H9 (cell line): ENCODE data around the gene NHS. TPM values are rescaled to one million over a fixed set of nuclear protein-coding genes. Genes with fewer than 3 reads are reported as not detected.

Source experiments
- DNase-seq: peaks from one replicate; pipeline ENCODE4 v3.0.0-alpha.2; 2017
- H2AFZ ChIP-seq: one replicate; pipeline ENCODE4 v1.6.1; 2013; ENCODE audit warnings: mild to moderate bottlenecking, low read length, control low read depth, moderate library complexity
- H2AK5ac ChIP-seq: 2 replicates; pipeline ENCODE4 v1.6.1; 2013; ENCODE audit warnings: low read length, control low read depth, mixed read lengths; ENCODE audit not compliant: insufficient read length
- H2BK120ac ChIP-seq: one replicate; pipeline ENCODE4 v1.6.1; 2013; ENCODE audit warnings: low read depth, mild to moderate bottlenecking, low read length, control low read depth, inconsistent platforms; ENCODE audit not compliant: poor library complexity, severe bottlenecking
- H2BK12ac ChIP-seq: 2 replicates; pipeline ENCODE4 v1.6.1; 2013; ENCODE audit warnings: low read length, control low read depth, mixed read lengths, low read depth; ENCODE audit not compliant: insufficient read length
- H2BK15ac ChIP-seq: 2 replicates; pipeline ENCODE4 v1.6.1; 2013; ENCODE audit warnings: low read depth, low read length, control low read depth
- H2BK20ac ChIP-seq: one replicate; pipeline ENCODE4 v1.6.1; 2013; ENCODE audit warnings: low read depth, mild to moderate bottlenecking, low read length, control low read depth, inconsistent platforms; ENCODE audit not compliant: poor library complexity, severe bottlenecking
- H2BK5ac ChIP-seq: 2 replicates; pipeline ENCODE4 v1.6.1; 2013; ENCODE audit warnings: low read length, control low read depth, mixed read lengths; ENCODE audit not compliant: insufficient read length
- H3K14ac ChIP-seq: 2 replicates; pipeline ENCODE4 v1.6.1; 2013; ENCODE audit warnings: low read length, control low read depth; ENCODE audit not compliant: insufficient read depth
- H3K18ac ChIP-seq: 2 replicates; pipeline ENCODE4 v1.6.1; 2013; ENCODE audit warnings: low read depth, mild to moderate bottlenecking, mixed read lengths, low read length, control low read depth; ENCODE audit not compliant: insufficient read length
- H3K23ac ChIP-seq: 2 replicates; pipeline ENCODE4 v1.6.1; 2013; ENCODE audit warnings: low read length, control low read depth, mixed read lengths, low read depth; ENCODE audit not compliant: insufficient read length
- H3K23me2 ChIP-seq: 2 replicates; pipeline ENCODE4 v1.6.1; 2013; ENCODE audit warnings: low read depth, mild to moderate bottlenecking, mixed read lengths, low read length, control low read depth; ENCODE audit not compliant: insufficient read length, poor library complexity, severe bottlenecking
- H3K27ac ChIP-seq: 2 replicates; pipeline ENCODE4 v1.5.1; 2013; ENCODE audit warnings: low read length, control low read depth, mixed read lengths, low read depth; ENCODE audit not compliant: insufficient read length
- H3K27me3 ChIP-seq: 2 replicates; pipeline ENCODE4 v1.6.1; 2013; ENCODE audit warnings: low read length, control low read depth, inconsistent platforms; ENCODE audit not compliant: insufficient read depth
- H3K4ac ChIP-seq: 2 replicates; pipeline ENCODE4 v1.6.1; 2013; ENCODE audit warnings: low read depth, mild to moderate bottlenecking, control low read depth, inconsistent platforms, low read length, moderate library complexity
- H3K4me1 ChIP-seq: 2 replicates; pipeline ENCODE4 v1.6.1; 2013; ENCODE audit warnings: low read length, control low read depth, inconsistent platforms; ENCODE audit not compliant: insufficient read depth
- H3K4me2 ChIP-seq: 2 replicates; pipeline ENCODE4 v1.6.1; 2013; ENCODE audit warnings: low read length, control low read depth, mixed read lengths; ENCODE audit not compliant: insufficient read length, insufficient read depth
- H3K56ac ChIP-seq: 2 replicates; pipeline ENCODE4 v1.6.1; 2013; ENCODE audit warnings: low read depth, mild to moderate bottlenecking, mixed read lengths, low read length, control low read depth; ENCODE audit not compliant: insufficient read length
- H3K79me1 ChIP-seq: 2 replicates; pipeline ENCODE4 v1.6.1; 2013; ENCODE audit warnings: low read depth, mild to moderate bottlenecking, moderate library complexity, low read length, control low read depth, inconsistent platforms; ENCODE audit not compliant: insufficient read depth, poor library complexity, severe bottlenecking
- H3K79me2 ChIP-seq: 2 replicates; pipeline ENCODE4 v1.6.1; 2013; ENCODE audit warnings: low read length, control low read depth, inconsistent platforms; ENCODE audit not compliant: insufficient read depth
- H3K9ac ChIP-seq: 2 replicates; pipeline ENCODE4 v1.6.1; 2013; ENCODE audit warnings: low read length, control low read depth, mixed read lengths; ENCODE audit not compliant: insufficient read length; ENCODE audit errors: extremely low read depth
- H3K9me3 ChIP-seq: one replicate; pipeline ENCODE4 v1.6.1; 2013; ENCODE audit warnings: low read depth, low read length, inconsistent platforms; ENCODE audit not compliant: control insufficient read depth
- H3T11ph ChIP-seq: one replicate; pipeline ENCODE4 v1.6.1; 2013; ENCODE audit warnings: mild to moderate bottlenecking, low read length, control low read depth, inconsistent platforms
- H4K20me1 ChIP-seq: one replicate; pipeline ENCODE4 v1.6.1; 2013; ENCODE audit not compliant: control insufficient read depth, insufficient read length, insufficient read depth
- H4K5ac ChIP-seq: 2 replicates; pipeline ENCODE4 v1.6.1; 2013; ENCODE audit warnings: low read depth, mild to moderate bottlenecking, mixed read lengths, low read length, control low read depth; ENCODE audit not compliant: insufficient read length
- H4K8ac ChIP-seq: replicated peaks from 2 replicates; pipeline ENCODE4 v1.6.1; 2013; ENCODE audit warnings: low read length, control low read depth, mixed read lengths, low read depth; ENCODE audit not compliant: insufficient read length
- H4K91ac ChIP-seq: 2 replicates; pipeline ENCODE4 v1.6.1; 2013; ENCODE audit warnings: low read depth, mild to moderate bottlenecking, moderate library complexity, mixed read lengths, low read length, control low read depth; ENCODE audit not compliant: insufficient read length
- H3K27ac Mint-ChIP-seq, 3 experiments: 2 replicates in 2 of 3; 3 replicates in 1 of 3; pipeline ENCODE4 v1.8.0; 2020 to 2021; ENCODE audit warnings: mixed read lengths in 3 of 3, mild to moderate bottlenecking in 1 of 3, moderate library complexity in 1 of 3
- H3K27me3 Mint-ChIP-seq: 2 replicates; pipeline ENCODE4 v1.8.0; 2021; ENCODE audit warnings: low read depth, mild to moderate bottlenecking, moderate library complexity, mixed read lengths
- H3K36me3 Mint-ChIP-seq, 3 experiments: 2 replicates in 2 of 3; 3 replicates in 1 of 3; pipeline ENCODE4 v1.8.0; 2020 to 2021; ENCODE audit warnings: low read depth in 3 of 3, mixed read lengths in 3 of 3; ENCODE audit not compliant: insufficient read depth in 1 of 3
- H3K4me1 Mint-ChIP-seq, 2 experiments: 2 replicates each; pipeline ENCODE4 v1.8.0; 2020; ENCODE audit warnings: mixed read lengths in 2 of 2
- H3K4me3 Mint-ChIP-seq, 2 experiments: 2 replicates in 1 of 2; 3 replicates in 1 of 2; pipeline ENCODE4 v1.8.0; 2020 to 2021; ENCODE audit warnings: mild to moderate bottlenecking in 2 of 2, mixed read lengths in 2 of 2, moderate library complexity in 1 of 2
- H3K9me3 Mint-ChIP-seq, 2 experiments: 2 replicates in 1 of 2; 3 replicates in 1 of 2; pipeline ENCODE4 v1.8.0; 2020; ENCODE audit warnings: mild to moderate bottlenecking in 2 of 2, mixed read lengths in 2 of 2, moderate library complexity in 1 of 2
- WGBS: extraction: QIAGEN DNeasy Blood & Tissue Kit; methylation state at CpG from one replicate; pipeline ENCODE4 v1.1.7; 2013; ENCODE audit warnings: missing lambda C conversion rate, low lambda C conversion rate, mixed read lengths; ENCODE audit not compliant: insufficient read length; ENCODE audit errors: extremely low coverage; 5-methylcytosine and 5-hydroxymethylcytosine counted together
- total RNA-seq: library from RNA; stranded (reverse); gene quantifications from 2 replicates; pipeline ENCODE4 v1.2.1, GENCODE V29; 2021
- TF ChIP-seq, protein P1 (sequence below): fragments of 200-600 bp; sonication (generic); conservative IDR thresholded peaks from 3 replicates; pipeline ENCODE4 v1.8.0; 2021; ENCODE audit warnings: antibody characterized with exemption, mild to moderate bottlenecking

Gene NHS
- total RNA-seq, 1 experiment from 2014 or later = 8.7 TPM

DNA sequence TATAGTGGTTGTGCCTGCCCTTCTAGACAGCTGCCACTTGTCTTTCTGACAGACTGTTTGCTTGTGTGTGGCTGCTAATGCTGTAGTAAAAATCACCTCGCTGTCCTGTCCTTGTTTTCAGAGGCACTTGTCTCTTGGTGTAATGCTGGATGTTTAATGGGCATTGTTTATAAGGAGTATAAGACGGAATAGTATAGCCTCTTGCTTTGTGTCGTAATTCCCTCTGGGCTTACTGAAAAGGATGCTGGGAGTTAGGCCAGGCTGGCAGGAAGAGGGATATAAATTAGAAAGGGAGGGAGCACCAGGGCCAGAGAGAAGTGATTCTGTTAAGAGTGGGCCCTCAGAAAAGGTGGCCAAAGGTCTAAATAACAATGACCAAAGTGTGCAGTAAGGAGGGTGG, 29.0 kb downstream of the NHS start:
- no peaks in the 10 kb centered on the region for H3K9me3 ChIP-seq
- no CpG with 5 or more reads among the region's 3 CpGs for WGBS
- no peak overlapping the region for H3K4me2 ChIP-seq

More for the DNA sequence above, 29.0 kb downstream of the NHS start:
- H3K4me3 Mint-ChIP-seq = no peak overlapping the region
- Histone ChIP-seq H2AFZ (no peak overlapping the region), H3K9ac (no peak overlapping the region), H4K20me1 (no peaks in the 10 kb centered on the region), H3K79me1 (no peaks in the 10 kb centered on the region), H4K5ac (no peak overlapping the region), H3K18ac (no peak overlapping the region), H2BK20ac (no peak overlapping the region), H2BK15ac (no peak overlapping the region), H3K4me1 (peaks cover 5% of the 10 kb centered on the region; the same call in 1 of the 2 replicates), H3T11ph (no peak overlapping the region), H3K14ac (no peak overlapping the region), H2BK5ac (no peak overlapping the region), H3K56ac (no peak overlapping the region), H2BK12ac (no peak overlapping the region), H2BK120ac (no peak overlapping the region), H3K4ac (no peak overlapping the region), H3K27me3 (no peaks in the 10 kb centered on the region), H4K91ac (no peak overlapping the region), H4K8ac (no peak overlapping the region), H3K23ac (no peak overlapping the region), H3K27ac (no peak overlapping the region), H2AK5ac (no peak overlapping the region), H3K23me2 (no peaks in the 10 kb centered on the region), H3K79me2 (0 out of 2 replicates have a peak, but pooled peaks cover 2% of the 10 kb centered on the region)
- TF ChIP-seq, protein P1, sequence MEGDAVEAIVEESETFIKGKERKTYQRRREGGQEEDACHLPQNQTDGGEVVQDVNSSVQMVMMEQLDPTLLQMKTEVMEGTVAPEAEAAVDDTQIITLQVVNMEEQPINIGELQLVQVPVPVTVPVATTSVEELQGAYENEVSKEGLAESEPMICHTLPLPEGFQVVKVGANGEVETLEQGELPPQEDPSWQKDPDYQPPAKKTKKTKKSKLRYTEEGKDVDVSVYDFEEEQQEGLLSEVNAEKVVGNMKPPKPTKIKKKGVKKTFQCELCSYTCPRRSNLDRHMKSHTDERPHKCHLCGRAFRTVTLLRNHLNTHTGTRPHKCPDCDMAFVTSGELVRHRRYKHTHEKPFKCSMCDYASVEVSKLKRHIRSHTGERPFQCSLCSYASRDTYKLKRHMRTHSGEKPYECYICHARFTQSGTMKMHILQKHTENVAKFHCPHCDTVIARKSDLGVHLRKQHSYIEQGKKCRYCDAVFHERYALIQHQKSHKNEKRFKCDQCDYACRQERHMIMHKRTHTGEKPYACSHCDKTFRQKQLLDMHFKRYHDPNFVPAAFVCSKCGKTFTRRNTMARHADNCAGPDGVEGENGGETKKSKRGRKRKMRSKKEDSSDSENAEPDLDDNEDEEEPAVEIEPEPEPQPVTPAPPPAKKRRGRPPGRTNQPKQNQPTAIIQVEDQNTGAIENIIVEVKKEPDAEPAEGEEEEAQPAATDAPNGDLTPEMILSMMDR = no peak
- H3K9me3 Mint-ChIP-seq = peaks cover 4 to 6% of the 10 kb centered on the region in 2 experiments; a peak in 4 of 5 replicates
- H3K36me3 Mint-ChIP-seq = peaks cover 0 to 1% (median 0%) of the 10 kb centered on the region in 3 experiments; a peak in 2 of 7 replicates
- peaks cover 8% of the 10 kb centered on the region in 2 experiments for H3K4me1 Mint-ChIP-seq
- no peak for DNase-seq
- no peak overlapping the region; a peak in 1 of 7 replicates for H3K27ac Mint-ChIP-seq
- peaks cover 41% of the 10 kb centered on the region for H3K27me3 Mint-ChIP-seq
